HG03575 (cell line): Measurements from ENCODE around the gene ATPAF2.
A peak's percentile ranks its signal among the peaks of the same experiment; 100 is the strongest.

Source experiments
- ATAC-seq: cut with Tn5 transposase; IDR thresholded peaks from one replicate; pipeline ENCODE4 v1.9.1; 2021; ENCODE audit not compliant: unreplicated experiment, insufficient number of reproducible peaks, low FRiP score; ENCODE audit errors: extremely low read depth

Gene ATPAF2

GRCh38 chr17:17993366-17993765 is 45.6 kb downstream of the ATPAF2 start:
- ATAC-seq = no peak

GRCh38 chr17:17990282-17990681 is 48.7 kb downstream of the ATPAF2 start:
- ATAC-seq = no peak

- ATAC-seq = no peak
Measured at GRCh38 chr17:17989618-17990017, 49.4 kb downstream of the ATPAF2 start.

- ATAC-seq = no peak
Measured at GRCh38 chr17:17989081-17989480, 49.9 kb downstream of the ATPAF2 start.

- no peak for ATAC-seq
Measured at GRCh38 chr17:17988427-17988945, 50.5 kb downstream of the ATPAF2 start.

- no peak for ATAC-seq
Measured at GRCh38 chr17:17987901-17988300, 51.1 kb downstream of the ATPAF2 start.

- no peak for ATAC-seq
Measured at GRCh38 chr17:17987187-17987896, 51.6 kb downstream of the ATPAF2 start.

- no peak for ATAC-seq
Measured at GRCh38 chr17:17985555-17985954, 53.4 kb downstream of the ATPAF2 start.

- no peak for ATAC-seq
Measured at GRCh38 chr17:17985153-17985552, 53.8 kb downstream of the ATPAF2 start.

GRCh38 chr17:17983776-17984175 is 55.2 kb downstream of the ATPAF2 start:
- no peak for ATAC-seq

- no peak for ATAC-seq
Measured at GRCh38 chr17:17983376-17983775, 55.6 kb downstream of the ATPAF2 start.

GRCh38 chr17:17982801-17983200 is 56.2 kb downstream of the ATPAF2 start:
- no peak for ATAC-seq

GRCh38 chr17:17981330-17981729 is 57.6 kb downstream of the ATPAF2 start:
- no peak for ATAC-seq

GRCh38 chr17:17979778-17980177 is 59.2 kb downstream of the ATPAF2 start:
- no peak for ATAC-seq

GRCh38 chr17:17978481-17979424 is 60.2 kb downstream of the ATPAF2 start:
- ATAC-seq = no peak

GRCh38 chr17:17976931-17977570 is 61.9 kb downstream of the ATPAF2 start:
- no peak for ATAC-seq

- no peak for ATAC-seq
Measured at GRCh38 chr17:17975436-17975835, 63.5 kb downstream of the ATPAF2 start.

GRCh38 chr17:17972952-17973254 is 66.1 kb downstream of the ATPAF2 start:
- ATAC-seq = no peak

- peak; percentile 84 for ATAC-seq
Measured at GRCh38 chr17:17972126-17972951, 66.6 kb downstream of the ATPAF2 start, which contains the start of the genes DRC3 and TOM1L2. Gene DRC3 (plus strand): TSS chr17:17972862. CDS start chr17:17977599, 4,737 bp downstream. Gene TOM1L2 (minus strand): TSS chr17:17972400. CDS start chr17:17972313, 87 bp downstream.
